GM23338 (cell line): Measurements from ENCODE around the gene TMX2. TPM values are rescaled to one million over a fixed set of nuclear protein-coding genes. Genes with fewer than 3 reads are reported as not detected.
A peak's percentile ranks its signal among the peaks of the same experiment; 100 is the strongest.

Experiments
- ATAC-seq: fragments of 200-7000 bp; cut with Tn5 transposase; 3 replicates; pipeline ENCODE4 v1.9.1; 2020
- DNase-seq: peaks from one replicate; pipeline ENCODE4 v3.0.0-alpha.2; 2015; ENCODE audit warnings: low spot score
- H2AFZ ChIP-seq: fragments of 200-600 bp; sonication (generic); 2 replicates; pipeline ENCODE4 v1.8.0; 2016; ENCODE audit warnings: antibody characterized with exemption, mild to moderate bottlenecking, moderate library complexity
- H3F3A ChIP-seq: fragments of 200-600 bp; sonication (generic); replicated peaks from 2 replicates; pipeline ENCODE4 v1.8.0; 2017; ENCODE audit warnings: antibody characterized with exemption, mixed run types, low read depth
- H3K27ac ChIP-seq: fragments of 200-600 bp; sonication (generic); 2 replicates; pipeline ENCODE4 v1.6.1; 2016; ENCODE audit warnings: low read depth
- H3K27me3 ChIP-seq: fragments of 200-600 bp; sonication (generic); 2 replicates; pipeline ENCODE4 v1.8.0; 2016; ENCODE audit warnings: mild to moderate bottlenecking, mixed run types, moderate library complexity; ENCODE audit not compliant: insufficient read depth
- H3K36me3 ChIP-seq: fragments of 200-600 bp; sonication (generic); 2 replicates; pipeline ENCODE4 v1.8.0; 2016; ENCODE audit warnings: mild to moderate bottlenecking; ENCODE audit not compliant: insufficient read depth
- H3K4me1 ChIP-seq: fragments of 200-600 bp; sonication (generic); 2 replicates; pipeline ENCODE4 v1.8.0; 2016; ENCODE audit warnings: mild to moderate bottlenecking, moderate library complexity; ENCODE audit not compliant: insufficient read depth
- H3K4me2 ChIP-seq: fragments of 200-600 bp; sonication (generic); 2 replicates; pipeline ENCODE4 v1.7.1; 2017; ENCODE audit warnings: mixed run types
- H3K4me3 ChIP-seq: fragments of 200-600 bp; sonication (generic); 2 replicates; pipeline ENCODE4 v1.6.1; 2016; ENCODE audit warnings: mixed run types
- H3K79me2 ChIP-seq: fragments of 200-600 bp; sonication (generic); replicated peaks from 2 replicates; pipeline ENCODE4 v1.8.0; 2017; ENCODE audit warnings: mild to moderate bottlenecking; ENCODE audit not compliant: insufficient read depth
- H3K9me2 ChIP-seq: fragments of 200-600 bp; sonication (generic); 2 replicates; pipeline ENCODE4 v1.8.0; 2017; ENCODE audit not compliant: insufficient read depth
- H4K20me1 ChIP-seq: fragments of 200-600 bp; sonication (generic); replicated peaks from 2 replicates; pipeline ENCODE4 v1.8.0; 2017; ENCODE audit warnings: mild to moderate bottlenecking; ENCODE audit not compliant: insufficient read depth
- H3K27ac Mint-ChIP-seq: 2 replicates; pipeline ENCODE4 v1.8.0; 2020; ENCODE audit warnings: inconsistent platforms, mild to moderate bottlenecking, moderate library complexity, mixed read lengths
- H3K27me3 Mint-ChIP-seq: 3 replicates; pipeline ENCODE4 v1.8.0; 2022; ENCODE audit warnings: low read depth, mild to moderate bottlenecking, moderate library complexity, mixed read lengths, inconsistent platforms; ENCODE audit not compliant: insufficient read depth, poor library complexity
- H3K36me3 Mint-ChIP-seq: 3 replicates; pipeline ENCODE4 v1.8.0; 2021; ENCODE audit warnings: low read depth, mild to moderate bottlenecking, inconsistent platforms, moderate library complexity, mixed read lengths
- H3K4me1 Mint-ChIP-seq: 3 replicates; pipeline ENCODE4 v1.8.0; 2020; ENCODE audit warnings: mild to moderate bottlenecking, inconsistent platforms, mixed read lengths
- H3K4me3 Mint-ChIP-seq: 3 replicates; pipeline ENCODE4 v1.8.0; 2021; ENCODE audit warnings: moderate library complexity, mild to moderate bottlenecking, inconsistent platforms, mixed read lengths
- H3K9me3 Mint-ChIP-seq: 3 replicates; pipeline ENCODE4 v1.8.0; 2020; ENCODE audit warnings: moderate library complexity, mild to moderate bottlenecking, inconsistent platforms, mixed read lengths
- CREB1 ChIP-seq: fragments of 250-450 bp; sonication (Bioruptor Pico); IDR thresholded peaks from 2 replicates; pipeline ENCODE4 v1.5.0; 2020; ENCODE audit warnings: low read depth, mild to moderate bottlenecking, moderate library complexity
- ETS1 ChIP-seq: IDR thresholded peaks from 2 replicates; pipeline ENCODE4 v1.6.1; 2016; ENCODE audit warnings: antibody characterized with exemption
- EZH2 ChIP-seq: fragments of 200-600 bp; sonication (generic); IDR thresholded peaks from one replicate; pipeline ENCODE4 v1.8.0; 2017; ENCODE audit warnings: antibody characterized with exemption, mild to moderate bottlenecking, low read depth; ENCODE audit not compliant: unreplicated experiment
- JUNB ChIP-seq: IDR thresholded peaks from one replicate; pipeline ENCODE4 v1.6.1; 2016; ENCODE audit warnings: antibody characterized with exemption; ENCODE audit not compliant: unreplicated experiment
- NANOG ChIP-seq: IDR thresholded peaks from 2 replicates; pipeline ENCODE4 v1.6.1; 2016; ENCODE audit warnings: antibody characterized with exemption, borderline replicate concordance
- POLR2AphosphoS5 ChIP-seq: IDR thresholded peaks from 2 replicates; pipeline ENCODE4 v1.6.1; 2016; ENCODE audit warnings: antibody characterized with exemption, low read depth
- STAT1 ChIP-seq: IDR thresholded peaks from one replicate; pipeline ENCODE4 v1.6.1; 2016; ENCODE audit warnings: antibody characterized with exemption; ENCODE audit not compliant: unreplicated experiment
- ZNF331 ChIP-seq: fragments of 250-450 bp; sonication (Bioruptor Pico); IDR thresholded peaks from 2 replicates; pipeline ENCODE4 v1.5.0; 2020; ENCODE audit warnings: low read depth, mild to moderate bottlenecking, moderate library complexity
- polyA plus RNA-seq: library from polyadenylated mRNA; unstranded; fragments of >200 nt; fragmentation: Nextera tagmentation; extraction: Ambion mirVana; gene quantifications from 2 replicates; pipeline ENCODE4 v1.2.1, GENCODE V29; 2016
- total RNA-seq: library from RNA; depleted of rRNA; stranded (reverse); fragments of >200 nt; shearing (Covaris generic); gene quantifications from 2 replicates; pipeline ENCODE4 v1.2.3, GENCODE V29; 2014
- TF ChIP-seq, protein P1 (sequence below), 2 experiments: fragments of 200-600 bp in 1 of 2; sonication (generic) in 1 of 2; conservative IDR thresholded peaks; 2 replicates each; pipeline versions ENCODE4 v1.5.1 to v1.6.1; 2016 to 2017; ENCODE audit warnings: antibody characterized with exemption in 2 of 2, low read depth in 2 of 2, mild to moderate bottlenecking in 2 of 2, moderate library complexity in 1 of 2
- TF ChIP-seq, protein P2 (sequence below): IDR thresholded peaks from one replicate; pipeline ENCODE4 v1.6.1; 2018; ENCODE audit warnings: antibody characterized with exemption; ENCODE audit not compliant: unreplicated experiment
- TF ChIP-seq, protein P3 (sequence below): fragments of 250-450 bp; sonication (Bioruptor Pico); IDR thresholded peaks from 2 replicates; pipeline ENCODE4 v1.5.0; 2020; ENCODE audit warnings: mild to moderate bottlenecking, moderate library complexity

Gene TMX2
- total and polyA plus RNA-seq, 2 experiments from 2014 or later: 59.2 to 69.3 TPM

DNA sequence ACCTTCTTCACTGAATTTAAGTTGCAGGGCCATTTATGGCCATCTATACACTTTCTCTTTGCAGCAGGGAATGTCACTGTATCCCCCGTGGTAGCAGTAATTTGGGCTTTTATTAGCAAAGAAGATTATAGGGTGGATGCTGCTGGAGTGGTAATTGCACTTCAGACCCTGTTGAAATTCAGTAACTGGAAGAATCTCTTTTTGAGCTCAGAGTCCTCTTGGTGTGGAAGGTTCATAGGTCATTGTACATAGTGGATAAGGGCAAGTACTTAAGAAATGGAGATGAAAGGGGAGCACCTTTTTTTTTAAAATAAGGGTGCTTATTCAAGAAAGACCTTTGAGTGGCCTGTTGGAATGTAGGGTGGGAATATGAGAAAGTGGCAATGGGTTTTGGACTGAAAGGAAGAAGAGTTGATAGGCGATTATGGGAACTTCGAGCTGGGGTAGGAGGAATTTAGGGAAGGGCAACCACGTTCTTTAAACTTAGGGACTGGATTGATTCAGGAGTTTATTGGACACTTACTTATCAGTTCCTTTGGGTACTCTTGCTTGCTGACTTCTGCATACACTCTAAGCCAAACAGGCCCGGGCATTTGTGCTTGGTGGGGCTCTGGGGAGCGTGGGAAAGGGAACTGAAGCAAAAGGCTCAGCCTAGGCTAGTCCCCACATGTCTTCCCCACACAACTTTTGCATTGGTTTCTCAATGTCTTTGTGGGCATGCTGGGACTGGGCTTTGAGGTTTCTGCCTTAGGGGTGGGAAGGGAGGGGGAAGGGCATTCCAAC is 75.7 kb downstream of the TMX2 start (continued):
- no peak for TF ChIP-seq STAT1
- TF ChIP-seq POLR2AphosphoS5: no peak
- TF ChIP-seq NANOG: no peak
- TF ChIP-seq, protein P1, sequence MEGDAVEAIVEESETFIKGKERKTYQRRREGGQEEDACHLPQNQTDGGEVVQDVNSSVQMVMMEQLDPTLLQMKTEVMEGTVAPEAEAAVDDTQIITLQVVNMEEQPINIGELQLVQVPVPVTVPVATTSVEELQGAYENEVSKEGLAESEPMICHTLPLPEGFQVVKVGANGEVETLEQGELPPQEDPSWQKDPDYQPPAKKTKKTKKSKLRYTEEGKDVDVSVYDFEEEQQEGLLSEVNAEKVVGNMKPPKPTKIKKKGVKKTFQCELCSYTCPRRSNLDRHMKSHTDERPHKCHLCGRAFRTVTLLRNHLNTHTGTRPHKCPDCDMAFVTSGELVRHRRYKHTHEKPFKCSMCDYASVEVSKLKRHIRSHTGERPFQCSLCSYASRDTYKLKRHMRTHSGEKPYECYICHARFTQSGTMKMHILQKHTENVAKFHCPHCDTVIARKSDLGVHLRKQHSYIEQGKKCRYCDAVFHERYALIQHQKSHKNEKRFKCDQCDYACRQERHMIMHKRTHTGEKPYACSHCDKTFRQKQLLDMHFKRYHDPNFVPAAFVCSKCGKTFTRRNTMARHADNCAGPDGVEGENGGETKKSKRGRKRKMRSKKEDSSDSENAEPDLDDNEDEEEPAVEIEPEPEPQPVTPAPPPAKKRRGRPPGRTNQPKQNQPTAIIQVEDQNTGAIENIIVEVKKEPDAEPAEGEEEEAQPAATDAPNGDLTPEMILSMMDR (conservative IDR thresholded peaks at IDR 0.05; ENCODE audit: low read depth in 2 of 2): no peak

DNA sequence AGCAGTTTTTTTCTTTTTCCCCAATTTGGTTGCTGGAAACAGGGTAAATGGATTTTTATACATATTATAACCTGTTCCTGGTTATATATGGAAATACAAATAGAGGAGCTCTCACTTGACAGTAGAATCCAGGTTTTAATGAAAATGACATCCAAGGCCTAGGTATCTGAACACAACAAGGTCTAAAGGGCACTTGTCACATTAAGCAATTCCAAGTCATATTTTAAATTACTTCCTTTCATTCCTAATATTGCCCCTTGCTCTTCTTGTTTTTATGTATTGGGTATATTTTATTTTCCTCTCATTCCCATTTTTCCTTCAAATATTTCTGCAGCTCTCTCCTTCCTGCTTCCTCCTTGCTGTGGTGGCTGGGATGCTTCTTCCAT is 76.3 kb downstream of the TMX2 start:
- no peaks in the 10 kb centered on the region for H3K9me3 Mint-ChIP-seq
- no peak overlapping the region for H3K4me2 ChIP-seq
- peaks cover 3% of the 10 kb centered on the region for H3K27me3 Mint-ChIP-seq
- ATAC-seq: no peak
- no peak overlapping the region for H2AFZ ChIP-seq
- H3K9me2 ChIP-seq: no peaks in the 10 kb centered on the region
- peaks cover 100% of the 10 kb centered on the region for H3K79me2 ChIP-seq
- H3K27ac ChIP-seq: peak overlapping the region; percentile 23; the same call in 1 of the 2 replicates
- H3K36me3 ChIP-seq: peaks cover 3% of the 10 kb centered on the region; the same call in 1 of the 2 replicates
- H3K27ac Mint-ChIP-seq: no peak overlapping the region
- peaks cover 17% of the 10 kb centered on the region for H3K36me3 Mint-ChIP-seq
- H3K4me1 ChIP-seq: peaks cover 35% of the 10 kb centered on the region
- peaks cover 45% of the 10 kb centered on the region for H3K4me1 Mint-ChIP-seq
- DNase-seq: no peak
- H3F3A ChIP-seq: no peaks in the 10 kb centered on the region
- peaks cover 26% of the 10 kb centered on the region for H4K20me1 ChIP-seq
- H3K27me3 ChIP-seq: no peaks in the 10 kb centered on the region
- no peak overlapping the region for H3K4me3 ChIP-seq
- H3K4me3 Mint-ChIP-seq: no peak overlapping the region
- no peak for TF ChIP-seq ETS1
- no peak for TF ChIP-seq STAT1
- no peak for TF ChIP-seq NANOG
- TF ChIP-seq, protein P2, sequence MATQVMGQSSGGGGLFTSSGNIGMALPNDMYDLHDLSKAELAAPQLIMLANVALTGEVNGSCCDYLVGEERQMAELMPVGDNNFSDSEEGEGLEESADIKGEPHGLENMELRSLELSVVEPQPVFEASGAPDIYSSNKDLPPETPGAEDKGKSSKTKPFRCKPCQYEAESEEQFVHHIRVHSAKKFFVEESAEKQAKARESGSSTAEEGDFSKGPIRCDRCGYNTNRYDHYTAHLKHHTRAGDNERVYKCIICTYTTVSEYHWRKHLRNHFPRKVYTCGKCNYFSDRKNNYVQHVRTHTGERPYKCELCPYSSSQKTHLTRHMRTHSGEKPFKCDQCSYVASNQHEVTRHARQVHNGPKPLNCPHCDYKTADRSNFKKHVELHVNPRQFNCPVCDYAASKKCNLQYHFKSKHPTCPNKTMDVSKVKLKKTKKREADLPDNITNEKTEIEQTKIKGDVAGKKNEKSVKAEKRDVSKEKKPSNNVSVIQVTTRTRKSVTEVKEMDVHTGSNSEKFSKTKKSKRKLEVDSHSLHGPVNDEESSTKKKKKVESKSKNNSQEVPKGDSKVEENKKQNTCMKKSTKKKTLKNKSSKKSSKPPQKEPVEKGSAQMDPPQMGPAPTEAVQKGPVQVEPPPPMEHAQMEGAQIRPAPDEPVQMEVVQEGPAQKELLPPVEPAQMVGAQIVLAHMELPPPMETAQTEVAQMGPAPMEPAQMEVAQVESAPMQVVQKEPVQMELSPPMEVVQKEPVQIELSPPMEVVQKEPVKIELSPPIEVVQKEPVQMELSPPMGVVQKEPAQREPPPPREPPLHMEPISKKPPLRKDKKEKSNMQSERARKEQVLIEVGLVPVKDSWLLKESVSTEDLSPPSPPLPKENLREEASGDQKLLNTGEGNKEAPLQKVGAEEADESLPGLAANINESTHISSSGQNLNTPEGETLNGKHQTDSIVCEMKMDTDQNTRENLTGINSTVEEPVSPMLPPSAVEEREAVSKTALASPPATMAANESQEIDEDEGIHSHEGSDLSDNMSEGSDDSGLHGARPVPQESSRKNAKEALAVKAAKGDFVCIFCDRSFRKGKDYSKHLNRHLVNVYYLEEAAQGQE: no peak
- TF ChIP-seq CREB1: no peak
- TF ChIP-seq ZNF331 (CRISPR knock-in tag): no peak
- no peak for TF ChIP-seq EZH2
- TF ChIP-seq POLR2AphosphoS5: no peak
- TF ChIP-seq, protein P3, sequence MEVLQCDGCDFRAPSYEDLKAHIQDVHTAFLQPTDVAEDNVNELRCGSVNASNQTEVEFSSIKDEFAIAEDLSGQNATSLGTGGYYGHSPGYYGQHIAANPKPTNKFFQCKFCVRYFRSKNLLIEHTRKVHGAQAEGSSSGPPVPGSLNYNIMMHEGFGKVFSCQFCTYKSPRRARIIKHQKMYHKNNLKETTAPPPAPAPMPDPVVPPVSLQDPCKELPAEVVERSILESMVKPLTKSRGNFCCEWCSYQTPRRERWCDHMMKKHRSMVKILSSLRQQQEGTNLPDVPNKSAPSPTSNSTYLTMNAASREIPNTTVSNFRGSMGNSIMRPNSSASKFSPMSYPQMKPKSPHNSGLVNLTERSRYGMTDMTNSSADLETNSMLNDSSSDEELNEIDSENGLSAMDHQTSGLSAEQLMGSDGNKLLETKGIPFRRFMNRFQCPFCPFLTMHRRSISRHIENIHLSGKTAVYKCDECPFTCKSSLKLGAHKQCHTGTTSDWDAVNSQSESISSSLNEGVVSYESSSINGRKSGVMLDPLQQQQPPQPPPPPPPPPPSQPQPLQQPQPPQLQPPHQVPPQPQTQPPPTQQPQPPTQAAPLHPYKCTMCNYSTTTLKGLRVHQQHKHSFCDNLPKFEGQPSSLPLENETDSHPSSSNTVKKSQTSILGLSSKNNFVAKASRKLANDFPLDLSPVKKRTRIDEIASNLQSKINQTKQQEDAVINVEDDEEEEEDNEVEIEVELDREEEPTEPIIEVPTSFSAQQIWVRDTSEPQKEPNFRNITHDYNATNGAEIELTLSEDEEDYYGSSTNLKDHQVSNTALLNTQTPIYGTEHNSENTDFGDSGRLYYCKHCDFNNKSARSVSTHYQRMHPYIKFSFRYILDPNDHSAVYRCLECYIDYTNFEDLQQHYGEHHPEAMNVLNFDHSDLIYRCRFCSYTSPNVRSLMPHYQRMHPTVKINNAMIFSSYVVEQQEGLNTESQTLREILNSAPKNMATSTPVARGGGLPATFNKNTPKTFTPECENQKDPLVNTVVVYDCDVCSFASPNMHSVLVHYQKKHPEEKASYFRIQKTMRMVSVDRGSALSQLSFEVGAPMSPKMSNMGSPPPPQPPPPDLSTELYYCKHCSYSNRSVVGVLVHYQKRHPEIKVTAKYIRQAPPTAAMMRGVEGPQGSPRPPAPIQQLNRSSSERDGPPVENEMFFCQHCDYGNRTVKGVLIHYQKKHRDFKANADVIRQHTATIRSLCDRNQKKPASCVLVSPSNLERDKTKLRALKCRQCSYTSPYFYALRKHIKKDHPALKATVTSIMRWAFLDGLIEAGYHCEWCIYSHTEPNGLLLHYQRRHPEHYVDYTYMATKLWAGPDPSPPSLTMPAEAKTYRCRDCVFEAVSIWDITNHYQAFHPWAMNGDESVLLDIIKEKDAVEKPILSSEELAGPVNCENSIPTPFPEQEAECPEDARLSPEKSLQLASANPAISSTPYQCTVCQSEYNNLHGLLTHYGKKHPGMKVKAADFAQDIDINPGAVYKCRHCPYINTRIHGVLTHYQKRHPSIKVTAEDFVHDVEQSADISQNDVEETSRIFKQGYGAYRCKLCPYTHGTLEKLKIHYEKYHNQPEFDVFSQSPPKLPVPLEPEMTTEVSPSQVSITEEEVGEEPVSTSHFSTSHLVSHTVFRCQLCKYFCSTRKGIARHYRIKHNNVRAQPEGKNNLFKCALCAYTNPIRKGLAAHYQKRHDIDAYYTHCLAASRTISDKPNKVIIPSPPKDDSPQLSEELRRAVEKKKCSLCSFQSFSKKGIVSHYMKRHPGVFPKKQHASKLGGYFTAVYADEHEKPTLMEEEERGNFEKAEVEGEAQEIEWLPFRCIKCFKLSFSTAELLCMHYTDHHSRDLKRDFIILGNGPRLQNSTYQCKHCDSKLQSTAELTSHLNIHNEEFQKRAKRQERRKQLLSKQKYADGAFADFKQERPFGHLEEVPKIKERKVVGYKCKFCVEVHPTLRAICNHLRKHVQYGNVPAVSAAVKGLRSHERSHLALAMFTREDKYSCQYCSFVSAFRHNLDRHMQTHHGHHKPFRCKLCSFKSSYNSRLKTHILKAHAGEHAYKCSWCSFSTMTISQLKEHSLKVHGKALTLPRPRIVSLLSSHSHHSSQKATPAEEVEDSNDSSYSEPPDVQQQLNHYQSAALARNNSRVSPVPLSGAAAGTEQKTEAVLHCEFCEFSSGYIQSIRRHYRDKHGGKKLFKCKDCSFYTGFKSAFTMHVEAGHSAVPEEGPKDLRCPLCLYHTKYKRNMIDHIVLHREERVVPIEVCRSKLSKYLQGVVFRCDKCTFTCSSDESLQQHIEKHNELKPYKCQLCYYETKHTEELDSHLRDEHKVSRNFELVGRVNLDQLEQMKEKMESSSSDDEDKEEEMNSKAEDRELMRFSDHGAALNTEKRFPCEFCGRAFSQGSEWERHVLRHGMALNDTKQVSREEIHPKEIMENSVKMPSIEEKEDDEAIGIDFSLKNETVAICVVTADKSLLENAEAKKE: no peak
- TF ChIP-seq JUNB: no peak
